ENCODE results near the gene MKNK1.

MKNK1 gene

GRCh38 chr1:46606255-46606965 is 2.3 kb upstream of the MKNK1 start:
- TF ChIP-seq CTCF (IDR thresholded peaks at IDR 0.05; ENCODE audit: insufficient read depth, missing control alignments) = no peak
- FAIRE-seq (no peak), DNase-seq (ENCODE audit: insufficient read length, low spot score) (no peak)

GRCh38 chr1:46605232-46605631 is 1.2 kb upstream of the MKNK1 start:
- no peak for FAIRE-seq
- no peak for DNase-seq (ENCODE audit: insufficient read length, low spot score)
- no peak for TF ChIP-seq CTCF (IDR thresholded peaks at IDR 0.05; ENCODE audit: insufficient read depth, missing control alignments)

GRCh38 chr1:46603481-46603857 is 599 bp downstream of the MKNK1 start:
- no peak for TF ChIP-seq CTCF (IDR thresholded peaks at IDR 0.05; ENCODE audit: insufficient read depth, missing control alignments)
- no peak for FAIRE-seq
- no peak for DNase-seq (ENCODE audit: insufficient read length, low spot score)

GRCh38 chr1:46601257-46602007 is 2.6 kb downstream of the MKNK1 start:
- DNase-seq (ENCODE audit: insufficient read length, low spot score) (no peak), FAIRE-seq (no peak)
- no peak for TF ChIP-seq CTCF (IDR thresholded peaks at IDR 0.05; ENCODE audit: insufficient read depth, missing control alignments)

GRCh38 chr1:46599059-46599970 is 4.8 kb downstream of the MKNK1 start:
- FAIRE-seq = no peak
- DNase-seq (ENCODE audit: insufficient read length, low spot score) = no peak
- TF ChIP-seq CTCF (IDR thresholded peaks at IDR 0.05; ENCODE audit: insufficient read depth, missing control alignments) = no peak

- no peak for DNase-seq (ENCODE audit: insufficient read length, low spot score)
- no peak for FAIRE-seq
- no peak for TF ChIP-seq CTCF (IDR thresholded peaks at IDR 0.05; ENCODE audit: insufficient read depth, missing control alignments)
Measured at GRCh38 chr1:46596846-46597245, 7.2 kb downstream of the MKNK1 start.
